Regular cardiac myocyte (primary cell): ENCODE results near the gene HCN4. TPM values are rescaled to one million over a fixed set of nuclear protein-coding genes. Genes with fewer than 3 reads are reported as not detected.

ENCODE experiments used
- total RNA-seq: library from RNA; depleted of rRNA; stranded (reverse); fragments of >200 nt; gene quantifications from 2 replicates; pipeline ENCODE4 v1.2.3, GENCODE V29; 2014

The HCN4 gene
- total RNA-seq: not detected in 2 replicates

DNA sequence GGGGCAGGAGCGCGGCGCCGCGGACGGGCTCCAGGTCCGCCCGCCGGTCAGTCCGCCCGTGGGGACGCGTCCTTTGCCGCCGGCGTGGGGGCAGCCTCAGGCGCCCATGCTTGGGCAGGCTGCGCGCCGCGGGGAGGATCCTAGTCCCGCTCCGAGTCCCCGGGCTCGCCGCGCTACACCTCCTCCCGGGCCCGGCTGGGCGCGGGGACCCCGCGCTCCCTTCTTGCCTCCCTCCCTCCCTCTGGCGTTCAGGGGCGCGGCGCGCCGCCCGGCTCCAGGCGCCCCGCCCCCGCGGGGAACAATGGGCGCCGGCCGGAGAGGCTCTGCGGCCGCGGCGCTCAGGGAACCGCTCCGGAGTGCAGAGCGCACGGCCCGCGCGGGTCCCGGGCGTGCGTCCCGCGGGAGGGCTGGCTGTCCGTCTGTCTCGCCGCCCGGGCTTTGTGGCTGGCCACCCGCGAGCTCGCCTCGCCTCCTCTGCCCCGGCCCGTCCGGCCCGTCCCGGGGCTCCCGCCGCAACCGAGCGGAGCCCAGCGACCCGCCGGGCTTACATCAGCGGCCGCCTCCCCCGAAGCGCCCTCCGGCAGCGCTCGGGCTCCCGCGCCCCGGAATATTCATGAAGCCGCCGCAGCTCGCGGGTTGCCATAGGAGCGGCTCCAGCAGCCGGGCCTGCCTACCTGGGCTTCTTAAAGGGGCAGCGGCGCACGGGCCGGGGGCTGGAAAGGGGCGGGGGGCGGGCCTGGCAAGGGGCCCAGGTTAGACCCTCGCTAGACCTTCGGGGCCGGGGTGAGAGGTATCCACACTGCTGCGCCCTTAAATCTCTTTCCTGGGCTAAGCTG lies at the start of gene HCN4:
Gene HCN4, minus strand, starts transcription at position 658 of the 836 bp plus-strand sequence. CDS start 688 bp downstream, outside the sequence.

Other genes with a start within 250 kb of the HCN4 start
- gene REC114, start 74.2 kb upstream of the HCN4 start, total RNA-seq: not detected in 2 replicates